H1 (cell line): ENCODE results near the gene SLC3A2.

ENCODE experiments used
- CTCF ChIP-seq, 3 experiments: IDR thresholded peaks; 1 replicate in 2 of 3; 2 replicates in 1 of 3; pipeline versions ENCODE4 v1.5.1 to v1.6.1; 2011; ENCODE audit warnings: low read length in 3 of 3, mild to moderate bottlenecking in 3 of 3, inconsistent platforms in 2 of 3, low read depth in 1 of 3, moderate library complexity in 1 of 3; ENCODE audit not compliant: insufficient read depth in 1 of 3; ENCODE audit errors: control extremely low read depth in 1 of 3
- MAFK ChIP-seq: IDR thresholded peaks from 2 replicates; pipeline ENCODE4 v1.6.1; 2012; ENCODE audit warnings: low read depth, mild to moderate bottlenecking, improper control_type of control experiment, low read length
- RAD21 ChIP-seq, 2 experiments: IDR thresholded peaks in 1 of 2; conservative IDR thresholded peaks in 1 of 2; 2 replicates each; pipeline ENCODE4 v1.6.1; 2011; ENCODE audit warnings: low read depth in 2 of 2, low read length in 2 of 2, improper control_type of control experiment in 1 of 2, inconsistent platforms in 1 of 2, mild to moderate bottlenecking in 1 of 2, moderate library complexity in 1 of 2

GRCh38 chr11:62919898-62920640 is 39.4 kb downstream of the SLC3A2 start:
- TF ChIP-seq MAFK, result no peak
- no peak for TF ChIP-seq CTCF (IDR thresholded peaks at IDR 0.05; ENCODE audit: control extremely low read depth in 1 of 3, insufficient read depth in 1 of 3, low read depth in 1 of 3, low read length in 3 of 3)
- no peak for TF ChIP-seq RAD21 (IDR thresholded peaks at IDR 0.05 in 1 of 2, conservative IDR thresholded peaks at IDR 0.05 in 1 of 2; ENCODE audit: low read depth in 2 of 2, low read length in 2 of 2)
